Body of pancreas (tissue), 4 donors: ENCODE measurements around the gene CT45A5.

Experiments
- CTCF ChIP-seq, 7 experiments: fragments of 450-650 bp in 4 of 7; fragments of 200-600 bp in 3 of 7; sonication (generic) in 3 of 7; IDR thresholded peaks; one replicate each; pipeline ENCODE4 v1.5.1; 2016 to 2019; ENCODE audit warnings: antibody characterized with exemption in 7 of 7
- POLR2A ChIP-seq, 3 donors: fragments of 450-650 bp; IDR thresholded peaks; one replicate each; pipeline ENCODE4 v1.6.1; 2016; ENCODE audit warnings: antibody characterized with exemption in 3 of 3, mild to moderate bottlenecking in 2 of 3

GRCh38 chrX:135737366-135738071 lies 47.8 kb downstream of the CT45A5 start:
- TF ChIP-seq CTCF (IDR thresholded peaks at IDR 0.05) (no peak), POLR2A (IDR thresholded peaks at IDR 0.05) (no peak)
